RPMI7951 (cell line): ENCODE results near the gene MFAP3L. TPM values are rescaled to one million over a fixed set of nuclear protein-coding genes. Genes with fewer than 3 reads are reported as not detected.
"Not testable (repeated sequence)": the region's sequence is repeated elsewhere in the genome, so short reads cannot be mapped to it uniquely, and the experiment has no call there.

ENCODE experiments used
- DNase-seq: peaks from one replicate; pipeline ENCODE4 v3.0.0-alpha.2; 2012; ENCODE audit warnings: low read depth
- total RNA-seq: library from RNA; depleted of rRNA; stranded (reverse); fragments of >200 nt; shearing (Covaris generic); gene quantifications from 2 replicates; pipeline ENCODE4 v1.2.3, GENCODE V29; 2014; rRNA removed

The MFAP3L gene
- 0.48 and 1.9 TPM in 2 replicates for total RNA-seq

GRCh38 chr4:170026253-170027021, at the start of gene MFAP3L:
Gene MFAP3L, minus strand, starts transcription at chr4:170026395. Its CDS starts 20,518 bp downstream, at chr4:170005877.
- peak; percentile 81 for DNase-seq

- no peak for DNase-seq
These were observed 45.0 kb upstream of the MFAP3L start for GRCh38 chr4:170071196-170071595.

- DNase-seq, result no peak
These were observed 42.4 kb upstream of the MFAP3L start for GRCh38 chr4:170068438-170069128.

- DNase-seq, result no peak
These were observed 33.2 kb upstream of the MFAP3L start for GRCh38 chr4:170059421-170059820.

DNA sequence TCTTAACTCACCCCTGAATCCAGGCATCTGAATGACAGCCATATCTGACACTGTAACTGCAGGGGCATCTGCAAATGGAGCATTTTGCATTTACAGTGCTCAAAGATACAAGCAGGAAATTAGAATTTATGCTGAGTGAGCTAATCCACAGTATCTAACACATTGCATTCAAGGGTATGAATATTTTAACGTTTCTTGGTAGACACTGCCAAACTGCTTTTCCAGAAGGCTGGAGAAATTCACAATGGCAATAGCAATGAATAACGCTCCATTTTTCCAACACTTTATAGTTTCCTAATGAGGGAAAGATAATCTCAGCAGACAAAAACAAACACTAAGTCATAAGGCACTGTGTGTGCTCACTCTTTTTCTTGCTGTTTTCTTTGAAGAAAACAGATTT, 32.6 kb upstream of the MFAP3L start:
- no peak for DNase-seq

GRCh38 chr4:170057866-170058265, 31.7 kb upstream of the MFAP3L start:
- DNase-seq, result peak; percentile 6

DNA sequence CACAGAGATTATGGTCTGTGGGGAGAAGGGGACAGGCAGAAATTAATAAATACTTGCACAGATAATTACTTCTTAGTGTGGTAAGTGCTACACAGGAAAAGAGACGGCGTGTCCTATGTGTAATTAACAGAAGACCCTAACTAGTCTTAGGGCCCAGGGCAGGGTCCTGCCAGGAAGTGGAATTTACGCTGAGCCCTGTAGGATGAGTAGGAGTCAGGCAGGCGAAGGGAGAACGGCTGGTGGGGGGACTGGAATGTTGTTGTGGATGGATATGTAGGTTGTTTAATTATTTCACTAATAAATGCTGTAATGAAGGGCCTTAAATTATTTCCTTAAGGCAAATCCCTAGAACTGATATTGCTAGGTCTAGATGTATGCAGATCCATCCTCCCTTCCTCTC, 26.7 kb upstream of the MFAP3L start:
- DNase-seq, result no peak

DNA sequence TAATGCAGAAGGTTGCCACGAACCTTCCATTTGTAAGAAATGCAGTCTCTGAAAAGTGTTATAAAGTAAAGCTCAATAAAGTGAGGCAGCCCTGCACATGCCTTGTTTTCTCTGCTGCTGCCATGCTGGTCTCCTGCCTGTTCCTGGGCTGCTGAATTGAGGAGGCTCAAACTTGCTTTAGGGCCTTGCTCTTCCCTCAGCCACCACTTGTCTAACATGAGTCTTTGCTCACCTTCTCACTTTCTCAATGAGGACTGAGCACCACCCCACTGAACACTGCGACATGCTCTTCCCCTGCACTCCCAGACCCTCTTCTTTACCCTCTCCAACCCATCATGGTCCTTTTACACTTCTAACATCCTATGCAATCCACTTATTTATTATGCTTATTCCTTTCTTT, 25.2 kb upstream of the MFAP3L start:
- DNase-seq, result no peak

DNA sequence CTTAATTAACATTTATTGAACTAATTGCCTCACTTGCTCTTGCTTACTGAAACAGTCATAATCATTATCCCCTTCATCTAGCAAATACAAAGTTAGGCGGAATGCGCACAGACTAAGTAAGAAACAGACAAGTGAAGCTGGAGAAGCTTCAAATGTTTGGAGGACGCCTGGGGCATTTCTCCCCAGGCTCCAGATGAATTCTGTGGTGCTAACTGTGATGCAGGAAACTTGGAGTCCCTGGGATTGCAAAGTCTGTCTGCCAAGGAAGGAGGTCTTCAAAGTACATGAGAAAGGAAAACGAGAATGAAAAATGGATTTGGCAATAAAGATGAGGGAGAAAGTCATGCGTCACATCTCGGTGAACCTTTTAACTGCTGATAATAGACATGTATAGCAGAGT, 23.6 kb upstream of the MFAP3L start:
- no peak for DNase-seq

- DNase-seq, result peak; percentile 53
These were observed 21.7 kb upstream of the MFAP3L start for GRCh38 chr4:170047771-170048354.

DNA sequence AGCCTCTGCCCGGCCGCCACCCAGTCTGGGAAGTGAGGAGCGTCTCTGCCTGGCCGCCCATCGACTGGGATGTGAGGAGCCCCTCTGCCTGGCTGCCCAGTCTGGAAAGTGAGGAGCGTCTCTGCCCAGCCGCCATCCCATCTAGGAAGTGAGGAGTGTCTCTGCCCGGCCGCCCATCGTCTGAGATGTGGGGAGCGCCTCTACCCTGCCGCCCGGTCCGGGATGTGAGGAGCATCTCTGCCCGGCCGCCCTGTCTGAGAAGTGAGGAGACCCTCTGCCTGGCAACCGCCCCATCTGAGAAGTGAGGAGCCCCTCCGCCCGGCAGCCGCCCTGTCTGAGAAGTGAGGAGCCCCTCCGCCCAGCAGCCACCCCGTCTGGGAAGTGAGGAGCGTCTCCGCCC, 20.0 kb upstream of the MFAP3L start:
- not testable (repeated sequence) for DNase-seq

DNA sequence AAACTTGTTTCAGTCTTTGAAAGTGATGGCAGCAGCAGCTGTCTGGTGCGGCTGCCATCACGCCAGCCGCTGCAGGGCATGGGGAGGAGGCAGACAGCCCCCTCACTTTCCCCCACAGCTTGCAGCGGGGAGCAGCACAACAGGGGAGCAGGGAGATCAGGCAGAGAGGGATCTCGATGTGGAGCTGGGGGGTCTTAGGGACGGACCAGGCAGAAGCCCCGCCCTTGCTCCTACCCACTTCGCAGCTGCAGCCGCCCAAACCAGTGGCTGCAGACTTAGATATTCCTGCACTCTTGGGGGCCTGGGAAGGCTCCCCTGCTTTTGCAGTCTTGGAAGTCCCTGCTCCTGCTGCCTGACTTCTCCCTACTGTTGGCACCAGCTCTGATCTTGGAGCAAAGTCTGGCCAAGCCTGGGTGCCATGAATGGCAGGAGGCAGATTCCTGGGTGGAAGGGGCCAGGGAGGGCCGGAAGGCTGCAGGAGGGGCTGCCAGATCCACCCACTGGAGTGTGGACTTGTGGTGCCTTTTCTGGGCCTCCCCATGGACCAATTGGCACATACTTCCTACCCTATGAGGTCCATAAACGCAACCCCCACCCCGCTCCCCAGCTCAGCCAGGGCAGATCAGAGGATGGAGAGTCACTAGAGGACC, 14.0 kb upstream of the MFAP3L start:
- no peak for DNase-seq

DNA sequence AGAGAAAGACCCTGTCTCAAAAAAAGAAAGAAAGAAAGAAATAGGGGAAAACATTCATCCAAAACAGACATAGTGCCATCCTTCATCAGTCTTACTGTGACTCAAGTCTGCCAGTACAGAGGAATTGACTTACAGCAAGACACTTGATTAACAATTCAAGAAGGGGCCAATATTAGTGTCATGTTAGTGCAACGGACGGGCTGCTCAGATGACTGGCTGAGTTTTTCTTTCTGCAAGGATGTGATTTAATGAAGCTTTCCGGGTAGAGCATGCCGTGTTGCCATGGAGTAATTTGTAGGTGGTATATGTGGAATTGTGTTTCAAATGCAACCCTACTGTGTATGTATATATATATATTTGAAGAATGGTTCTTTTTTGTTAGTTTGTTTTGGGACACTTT, 12.6 kb upstream of the MFAP3L start:
- no peak for DNase-seq

- no peak for DNase-seq
These were observed 12.0 kb upstream of the MFAP3L start for GRCh38 chr4:170038232-170038631.

DNA sequence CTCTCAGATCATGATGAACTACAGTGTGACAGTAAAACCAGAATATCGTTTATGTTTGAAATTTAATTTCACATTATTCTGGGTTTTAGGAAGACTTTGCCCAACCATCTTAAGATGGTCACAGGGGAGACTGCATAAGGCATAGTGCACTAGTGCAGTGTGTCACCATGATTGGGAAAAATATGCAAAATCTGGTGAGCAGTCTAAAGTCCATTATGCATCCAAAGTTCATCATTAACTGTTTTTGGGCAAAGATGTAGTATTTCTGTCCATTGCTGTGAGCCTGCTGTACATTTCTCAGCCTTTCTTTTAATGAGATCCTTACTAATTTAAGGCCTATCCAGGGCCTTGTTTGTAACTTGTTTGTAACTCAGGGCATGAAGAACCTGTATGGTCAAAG, 11.3 kb upstream of the MFAP3L start:
- no peak for DNase-seq

DNA sequence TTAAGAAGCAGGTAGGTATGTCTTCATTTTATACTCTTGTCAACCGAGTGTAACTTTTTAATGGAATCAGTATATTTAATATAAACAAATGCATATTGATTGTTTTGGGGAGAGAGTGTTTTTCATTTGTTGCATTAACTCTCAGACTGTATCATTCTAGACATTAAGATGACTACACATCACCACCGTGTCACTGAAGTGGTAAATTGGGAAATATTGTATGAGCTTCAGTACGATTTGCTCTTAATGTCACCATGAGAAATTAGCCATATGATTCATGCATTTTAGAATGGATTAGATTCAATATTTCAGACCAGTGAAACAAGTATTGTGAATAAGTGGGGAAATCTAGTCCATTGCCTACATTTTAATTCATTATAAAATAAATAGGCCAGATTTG, 9.7 kb upstream of the MFAP3L start:
- DNase-seq, result no peak

DNA sequence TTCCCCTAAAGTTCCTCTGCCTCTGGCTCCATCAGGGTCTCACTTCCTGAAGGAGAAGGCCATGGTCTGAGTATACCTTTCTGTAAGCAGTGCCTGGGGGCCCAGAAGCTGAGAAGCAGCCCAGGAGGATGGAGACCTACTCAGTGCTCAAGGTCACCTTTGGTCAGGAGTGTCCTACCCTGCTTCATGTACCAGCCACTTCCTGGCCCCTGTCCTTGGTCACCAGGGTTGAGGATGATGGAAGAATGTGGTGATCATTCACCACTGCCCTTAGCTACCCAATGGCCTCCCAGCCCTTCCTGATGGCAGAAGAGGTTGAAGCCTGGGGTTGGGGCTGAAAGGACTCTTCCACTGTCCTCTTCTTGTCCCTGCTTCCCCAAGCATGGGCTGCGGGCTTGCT, 9.0 kb upstream of the MFAP3L start:
- DNase-seq, result no peak

DNA sequence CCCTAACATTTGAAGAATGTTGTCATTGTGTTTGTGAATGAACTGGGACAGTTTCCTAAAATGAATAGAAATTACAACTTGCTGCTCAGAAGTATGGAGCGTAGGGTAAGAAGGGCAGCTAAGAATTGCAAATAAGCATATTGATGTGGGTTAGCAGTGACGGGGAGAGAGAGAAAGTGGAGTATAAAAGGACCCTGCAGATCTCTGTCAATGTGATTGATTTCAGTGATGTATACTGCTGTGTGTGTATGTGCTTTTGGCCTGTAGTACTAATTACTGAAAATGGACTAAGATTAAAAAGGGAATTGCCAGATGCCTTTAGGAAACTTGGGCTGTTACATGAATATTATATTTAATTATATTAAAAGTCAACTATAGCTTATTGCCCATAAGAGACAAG, 7.8 kb upstream of the MFAP3L start:
- no peak for DNase-seq

GRCh38 chr4:170030121-170030520, 3.9 kb upstream of the MFAP3L start:
- DNase-seq, result no peak

- peak; percentile 92 for DNase-seq
These were observed 1.1 kb upstream of the MFAP3L start for GRCh38 chr4:170027181-170027829.

DNA sequence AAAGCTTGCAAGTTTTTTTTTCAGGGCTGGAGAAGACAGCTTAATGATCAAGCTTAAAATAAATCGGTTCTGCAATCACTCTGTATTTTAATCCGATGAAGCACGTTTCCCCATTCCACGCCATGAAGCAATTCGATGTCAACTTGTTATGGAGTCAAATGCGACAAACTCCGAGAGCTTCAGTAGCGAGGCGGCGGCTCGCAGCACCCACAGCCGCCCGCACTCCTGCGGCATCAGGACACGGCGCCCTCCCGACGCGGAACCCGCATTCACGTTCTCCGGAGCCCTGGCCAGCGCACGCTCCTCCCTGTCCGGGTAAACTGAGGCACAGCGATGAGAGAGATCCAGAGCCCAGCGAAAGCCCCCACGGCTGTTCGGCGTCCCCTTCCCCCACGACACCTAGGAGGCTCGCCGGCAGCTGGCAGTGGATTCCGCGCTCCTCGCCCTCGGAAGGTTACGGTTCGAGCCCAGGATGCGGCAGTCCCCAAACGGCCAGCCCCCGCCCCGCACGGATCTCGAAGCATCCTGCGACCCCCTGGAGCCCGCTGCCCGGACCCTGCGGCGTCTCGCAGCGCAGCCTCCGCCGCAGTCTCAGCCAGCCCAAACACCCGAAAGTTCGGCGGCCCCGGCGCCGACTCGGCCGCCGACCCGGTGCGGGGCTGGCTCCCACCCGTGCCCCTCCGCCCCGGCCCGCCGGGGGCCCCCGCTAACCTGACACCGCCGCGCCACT, 507 bp downstream of the MFAP3L start:
- no peak for DNase-seq
